Measurements from ENCODE around the gene ANTXR1.

ANTXR1 gene

DNA sequence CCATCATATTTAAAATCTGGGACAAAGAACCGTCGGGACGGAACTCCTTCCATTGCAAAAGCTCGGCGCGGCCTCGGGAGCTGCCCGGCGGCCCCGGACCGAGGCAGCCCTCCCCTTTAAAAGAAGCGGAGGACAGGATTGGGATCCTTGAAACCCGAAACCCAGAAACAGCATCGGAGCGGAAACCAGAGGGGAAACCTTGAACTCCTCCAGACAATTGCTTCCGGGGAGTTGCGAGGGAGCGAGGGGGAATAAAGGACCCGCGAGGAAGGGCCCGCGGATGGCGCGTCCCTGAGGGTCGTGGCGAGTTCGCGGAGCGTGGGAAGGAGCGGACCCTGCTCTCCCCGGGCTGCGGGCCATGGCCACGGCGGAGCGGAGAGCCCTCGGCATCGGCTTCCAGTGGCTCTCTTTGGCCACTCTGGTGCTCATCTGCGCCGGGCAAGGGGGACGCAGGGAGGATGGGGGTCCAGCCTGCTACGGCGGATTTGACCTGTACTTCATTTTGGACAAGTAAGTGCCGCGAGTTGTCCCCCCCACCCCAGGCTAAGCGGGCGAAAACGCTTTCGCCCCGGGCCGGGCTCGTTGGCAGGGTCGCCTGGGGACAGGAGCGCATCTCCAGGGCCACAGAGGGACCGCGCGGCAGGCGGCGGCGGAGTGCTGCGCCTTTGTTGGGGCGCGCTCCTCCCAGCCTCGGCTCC lies at the start of gene ANTXR1:
TSS of gene ANTXR1 (plus strand) at position 38 of the 698 bp plus-strand sequence. CDS start at position 359, 321 bp downstream.
- DNase-seq: peak in 33 of 56 donors; percentile 16 to 73 (median 51)

DNA sequence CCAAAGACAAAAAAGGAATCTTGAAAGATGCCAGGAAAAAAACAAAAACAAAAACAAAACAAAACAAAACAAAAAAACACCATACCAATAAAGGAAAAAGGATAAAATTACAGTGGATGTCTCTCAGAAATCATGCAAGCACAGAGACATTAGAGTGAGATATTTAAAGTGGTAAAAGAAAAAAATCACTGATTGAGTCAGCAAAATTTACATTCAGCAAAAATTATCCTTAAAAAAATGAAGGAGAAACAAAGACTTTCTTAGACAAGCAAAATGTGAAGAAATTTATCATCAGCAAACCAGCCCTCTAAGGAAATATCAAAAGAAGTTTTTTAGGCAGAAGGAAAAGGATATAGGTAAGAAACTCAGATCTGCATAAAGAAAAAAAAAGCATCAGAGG lies 48.7 kb upstream of the ANTXR1 start:
- no peak for DNase-seq

DNA sequence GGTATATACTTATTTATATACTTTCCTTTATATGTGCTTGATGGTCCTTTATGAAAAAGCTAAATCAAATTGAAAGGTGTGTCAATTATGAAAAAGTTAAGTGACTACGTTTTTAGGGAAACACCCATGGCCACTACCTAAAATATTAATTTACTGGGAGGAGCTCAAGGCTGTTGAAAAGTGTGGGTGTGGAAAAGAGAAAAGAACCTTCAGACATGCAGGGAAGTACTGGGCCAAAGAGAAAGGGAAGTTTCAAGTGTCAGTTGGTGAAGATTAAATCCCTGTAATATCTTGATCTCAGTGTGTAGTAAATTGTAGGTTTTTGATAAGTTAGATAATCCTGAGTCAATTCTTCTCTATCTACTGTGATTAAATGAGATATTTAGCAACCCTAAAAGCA lies 44.8 kb upstream of the ANTXR1 start:
- no peak for DNase-seq

DNA sequence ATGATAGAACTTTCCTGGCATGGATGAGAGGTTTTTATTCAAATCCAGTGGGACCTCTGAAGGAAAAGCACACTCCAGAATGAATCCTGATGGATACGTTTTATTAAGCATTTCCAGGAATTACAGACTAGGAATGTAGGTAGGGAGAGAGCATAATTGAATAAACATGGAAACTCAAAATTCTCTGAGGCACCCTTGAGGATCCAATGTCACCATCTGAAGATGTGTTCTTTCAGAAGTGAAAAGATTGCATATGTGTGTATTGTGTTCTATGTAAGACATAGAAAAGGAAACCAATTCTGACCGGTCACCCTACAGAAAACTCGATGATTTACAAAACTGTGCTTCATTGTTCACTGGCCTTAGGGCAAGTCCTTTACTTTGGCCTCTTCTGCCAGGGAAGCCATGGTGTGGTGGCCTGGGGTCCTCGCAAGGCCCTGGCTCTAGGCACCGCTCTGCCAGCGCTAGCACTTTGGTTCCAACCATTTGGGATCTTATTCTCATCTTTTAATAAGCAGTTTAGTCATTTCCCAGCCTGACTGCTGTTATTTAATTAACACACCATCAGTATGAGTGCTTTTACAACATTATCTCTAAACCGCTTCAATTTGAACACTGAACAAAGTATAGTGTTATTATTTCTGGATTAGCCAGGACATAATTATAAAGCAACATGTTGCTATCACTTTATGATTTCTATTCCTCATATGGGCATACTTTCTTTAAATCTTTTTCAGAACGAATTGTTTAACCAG lies 43.1 kb upstream of the ANTXR1 start:
- no peak for DNase-seq

DNA sequence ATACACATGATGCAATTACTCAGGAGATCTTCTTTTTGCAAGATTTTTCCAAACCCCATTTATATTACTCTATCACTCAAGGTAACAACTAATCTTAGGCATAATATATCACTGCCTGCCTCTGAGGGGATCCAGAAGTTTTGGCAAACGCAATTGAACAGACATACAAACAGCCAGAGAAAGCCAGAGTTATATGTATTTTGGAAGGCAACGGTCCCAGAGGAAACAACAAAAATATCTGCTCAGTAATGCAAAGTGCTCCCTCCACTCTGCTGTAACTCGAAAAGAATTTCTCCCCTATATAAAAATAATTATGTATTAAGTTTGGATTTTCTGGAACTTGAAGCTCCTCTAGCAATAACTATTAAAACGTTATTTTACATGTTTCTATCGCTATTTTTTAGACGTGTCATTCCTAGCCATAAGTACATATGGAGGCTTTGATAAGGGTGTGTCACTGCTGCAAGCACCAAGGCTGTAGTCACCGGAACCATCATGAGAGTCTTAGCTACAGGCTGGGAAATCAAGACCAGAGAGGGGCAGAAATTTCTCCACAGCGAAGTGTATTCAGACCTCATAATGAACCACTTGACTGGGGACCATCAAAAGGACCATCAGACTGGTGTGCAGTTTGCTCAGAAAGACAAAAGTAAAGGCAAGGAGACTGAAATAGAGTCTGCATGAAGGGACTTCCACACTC lies 42.3 kb upstream of the ANTXR1 start:
- DNase-seq: no peak

DNA sequence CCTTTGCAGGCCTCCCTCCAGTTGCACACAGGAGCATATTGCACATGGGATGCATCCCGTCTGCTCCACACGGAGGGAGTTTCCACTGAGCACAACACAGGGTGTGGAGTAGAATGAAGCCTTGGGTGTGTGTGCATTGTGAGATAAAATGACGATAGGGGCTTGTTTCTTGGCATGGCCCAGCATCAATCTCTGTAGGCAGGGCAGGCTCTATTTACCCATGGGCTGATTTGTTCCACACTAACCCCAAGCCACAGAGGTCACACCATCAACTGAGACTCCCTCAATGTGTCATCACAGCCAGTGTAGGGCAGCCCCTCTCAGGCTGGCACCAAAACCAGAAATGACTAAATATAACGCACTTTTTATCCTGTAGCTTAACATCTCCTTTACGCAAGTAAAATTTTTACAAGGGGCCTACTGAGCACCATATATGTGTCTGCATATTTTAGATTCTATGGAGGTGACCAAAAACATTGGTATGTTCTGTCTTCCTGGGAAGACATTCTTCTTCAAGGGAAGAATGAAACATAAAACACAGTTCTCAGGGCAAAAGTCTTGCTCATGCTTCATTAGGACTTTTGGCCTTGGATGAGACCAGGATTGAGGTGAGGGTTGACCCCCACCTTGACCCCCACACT lies 41.3 kb upstream of the ANTXR1 start:
- DNase-seq: no peak

DNA sequence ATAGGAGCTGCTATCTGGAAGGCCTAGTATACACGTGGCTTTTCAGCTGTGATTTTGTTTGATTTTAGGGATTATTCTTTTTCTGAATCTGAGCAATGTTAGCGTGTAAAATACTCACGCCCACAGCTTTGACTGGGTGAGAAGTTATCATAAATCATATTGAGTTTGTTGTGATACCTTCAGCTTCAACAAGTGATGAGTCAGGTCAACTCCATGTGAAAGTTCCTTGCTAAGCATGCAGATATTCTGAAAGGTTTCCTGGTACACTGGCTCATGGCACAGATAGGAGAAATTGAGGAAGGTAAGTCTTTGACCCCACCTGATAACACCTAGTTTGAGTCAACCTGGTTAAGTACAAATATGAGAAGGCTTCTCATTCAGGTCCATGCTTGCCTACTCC lies 38.7 kb upstream of the ANTXR1 start, which contains the start of gene GKN1:
TSS of gene GKN1 (plus strand) at position 386 of the 400 bp plus-strand sequence. CDS start 42 bp downstream, outside the sequence.
- DNase-seq: no peak

DNA sequence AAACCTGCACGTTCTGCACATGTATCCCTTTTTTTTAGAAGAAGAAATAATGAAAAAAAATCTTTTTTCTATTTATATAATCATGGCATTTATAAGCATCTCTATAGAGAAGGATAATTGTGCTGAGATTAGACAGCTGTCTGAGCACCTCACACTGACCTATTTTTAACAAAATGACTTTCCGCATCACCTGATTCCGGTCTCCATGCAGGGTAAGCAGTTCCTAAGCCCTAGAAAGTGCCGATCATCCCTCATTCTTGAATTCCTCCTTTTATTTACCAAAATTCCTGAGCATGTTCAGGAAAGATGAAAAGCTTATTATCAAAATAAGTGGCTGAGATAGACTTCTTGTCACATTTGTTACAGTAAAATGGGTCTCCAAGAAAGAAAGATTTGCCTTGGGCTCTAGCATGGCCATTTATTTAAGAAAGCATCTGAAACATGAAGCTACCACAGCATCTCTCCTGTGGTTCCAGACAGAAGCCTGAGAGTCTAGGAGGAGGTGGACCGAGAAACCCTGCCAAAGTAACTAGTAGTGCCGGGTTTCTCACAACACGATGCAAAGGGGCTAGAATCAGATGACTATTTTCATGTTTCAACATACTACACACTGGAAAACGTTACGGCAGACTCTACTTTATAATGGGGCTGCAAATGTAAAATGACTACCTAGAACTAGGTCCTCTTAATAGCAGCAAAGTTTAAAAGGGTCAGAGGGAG lies 37.9 kb upstream of the ANTXR1 start:
- no peak for DNase-seq

DNA sequence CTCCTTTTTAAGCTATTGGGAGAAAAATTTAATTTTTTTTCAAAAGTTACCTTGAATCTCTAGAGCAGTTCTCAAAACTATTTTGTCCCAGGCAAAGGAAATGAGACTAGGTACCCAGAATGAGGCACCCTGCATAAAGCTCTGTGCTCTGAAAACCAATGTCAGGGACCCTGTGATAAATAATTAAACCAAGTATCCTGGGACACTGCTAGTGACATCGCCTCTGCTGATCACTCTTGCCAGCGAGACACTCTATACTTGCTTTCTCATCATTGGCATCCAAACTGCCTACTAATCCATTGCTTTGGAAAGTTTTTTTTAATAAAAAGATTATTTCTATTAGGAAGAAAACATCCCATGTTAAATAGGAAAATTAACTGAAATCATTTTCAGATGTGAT lies 37.1 kb upstream of the ANTXR1 start:
- DNase-seq: no peak

DNA sequence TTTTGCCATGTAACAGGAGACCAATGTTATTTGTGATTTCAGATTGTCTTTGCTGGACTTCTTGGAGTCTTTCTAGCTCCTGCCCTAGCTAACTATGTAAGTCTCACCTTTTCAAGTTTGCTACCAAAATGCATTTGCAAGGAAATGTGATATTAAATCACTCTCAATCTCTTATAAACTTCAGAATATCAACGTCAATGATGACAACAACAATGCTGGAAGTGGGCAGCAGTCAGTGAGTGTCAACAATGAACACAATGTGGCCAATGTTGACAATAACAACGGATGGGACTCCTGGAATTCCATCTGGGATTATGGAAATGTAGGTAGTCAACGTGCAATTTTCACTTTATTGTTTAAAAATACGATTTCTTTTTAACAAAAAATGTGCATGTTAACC lies 35.5 kb upstream of the ANTXR1 start:
- no peak for DNase-seq

DNA sequence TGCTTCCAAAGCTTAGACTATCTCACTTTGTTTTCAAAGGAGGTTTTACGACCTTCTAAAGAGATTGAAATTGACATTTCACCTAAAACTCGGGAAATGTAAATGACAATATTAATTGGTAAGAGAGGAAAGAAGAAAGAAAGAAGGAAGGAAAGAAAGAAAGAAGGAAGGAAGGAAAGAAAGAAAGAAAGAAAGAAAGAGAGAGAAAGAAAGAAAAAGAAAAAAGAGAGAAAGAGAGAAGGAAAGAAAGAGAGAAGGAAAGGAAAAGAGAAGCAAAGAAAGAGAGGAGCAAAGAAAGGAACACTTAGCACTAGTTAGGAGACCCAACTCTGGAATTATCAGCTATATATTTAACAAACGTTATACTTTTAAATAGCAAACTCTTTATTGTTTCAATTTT lies 34.9 kb upstream of the ANTXR1 start:
- no peak for DNase-seq

DNA sequence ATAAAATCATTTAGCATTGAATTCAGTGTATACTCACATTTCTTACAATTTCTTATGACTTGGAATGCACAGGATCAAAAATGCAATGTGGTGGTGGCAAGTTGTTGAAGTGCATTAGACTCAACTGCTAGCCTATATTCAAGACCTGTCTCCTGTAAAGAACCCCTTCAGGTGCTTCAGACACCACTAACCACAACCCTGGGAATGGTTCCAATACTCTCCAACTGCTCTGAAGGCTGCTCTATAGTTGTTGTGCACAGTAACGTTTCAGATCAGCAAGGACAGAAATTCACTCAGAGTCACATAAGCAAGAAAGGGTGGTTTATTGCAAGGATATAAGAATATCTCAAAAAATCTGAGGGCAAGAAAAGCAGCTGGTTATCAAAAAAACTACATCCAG lies 32.0 kb upstream of the ANTXR1 start:
- DNase-seq: no peak

DNA sequence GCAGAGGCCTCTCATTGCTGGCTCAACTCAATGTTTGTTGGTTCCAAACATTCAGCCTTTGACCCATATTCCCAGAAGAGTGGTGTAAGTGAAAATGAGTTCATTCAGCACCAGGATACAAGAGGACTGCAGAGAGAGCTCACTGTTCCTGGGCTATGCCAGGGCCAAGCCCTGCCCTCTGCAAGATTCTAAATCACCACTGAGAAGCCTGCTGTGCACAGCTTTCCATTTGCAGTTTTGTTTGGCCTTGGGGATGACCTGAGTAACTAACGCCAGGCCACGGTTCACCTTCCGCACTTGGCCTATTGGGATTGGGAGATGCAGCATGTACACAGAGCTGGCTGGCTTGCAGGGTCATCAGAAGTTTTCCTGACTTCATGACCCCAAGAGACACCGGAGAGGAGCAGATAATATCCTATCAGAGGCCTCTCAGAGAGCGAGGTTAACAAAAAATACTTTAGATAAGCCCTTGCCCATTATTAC lies 25.9 kb upstream of the ANTXR1 start:
- DNase-seq: peak in 3 of 56 donors; percentile 5 to 12 (median 7)

DNA sequence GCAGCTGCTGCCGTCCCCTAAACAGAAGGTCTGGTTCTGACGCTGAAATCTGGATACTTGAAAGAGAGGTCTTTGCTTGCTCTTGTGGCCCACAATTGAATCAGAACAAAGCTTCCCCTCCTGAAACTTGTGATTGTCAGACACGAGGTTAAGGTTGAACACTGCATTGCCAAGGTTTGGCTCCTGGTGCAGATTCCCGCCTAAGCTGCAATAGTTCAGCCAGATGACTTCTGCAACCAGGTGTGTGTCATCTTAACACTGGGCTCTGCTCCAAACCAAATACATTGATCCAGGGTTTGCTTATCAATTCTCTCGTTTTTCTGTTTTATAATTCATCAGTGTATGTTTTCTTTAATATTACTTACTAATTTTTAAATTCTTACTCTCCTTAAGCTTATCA lies 23.9 kb upstream of the ANTXR1 start:
- DNase-seq: no peak

DNA sequence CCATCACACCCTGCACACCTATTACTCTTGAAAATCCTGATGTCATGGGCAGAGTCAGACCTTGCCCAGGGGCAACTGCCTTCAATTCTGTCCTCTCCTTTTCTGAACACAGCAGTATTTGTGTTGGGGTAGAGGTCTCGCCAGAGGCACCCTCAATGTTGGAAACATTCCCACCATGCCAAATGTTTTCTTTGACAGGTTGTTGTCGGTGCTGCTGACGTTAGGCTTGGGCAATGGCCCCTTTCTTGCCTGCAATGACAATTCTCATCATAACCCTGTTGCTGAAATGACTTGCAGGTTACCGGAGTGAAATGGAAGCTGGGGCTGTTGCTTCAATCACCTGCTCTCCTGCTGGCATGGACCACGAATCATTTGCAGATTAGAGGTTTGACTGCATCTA lies 20.6 kb upstream of the ANTXR1 start:
- DNase-seq: no peak

DNA sequence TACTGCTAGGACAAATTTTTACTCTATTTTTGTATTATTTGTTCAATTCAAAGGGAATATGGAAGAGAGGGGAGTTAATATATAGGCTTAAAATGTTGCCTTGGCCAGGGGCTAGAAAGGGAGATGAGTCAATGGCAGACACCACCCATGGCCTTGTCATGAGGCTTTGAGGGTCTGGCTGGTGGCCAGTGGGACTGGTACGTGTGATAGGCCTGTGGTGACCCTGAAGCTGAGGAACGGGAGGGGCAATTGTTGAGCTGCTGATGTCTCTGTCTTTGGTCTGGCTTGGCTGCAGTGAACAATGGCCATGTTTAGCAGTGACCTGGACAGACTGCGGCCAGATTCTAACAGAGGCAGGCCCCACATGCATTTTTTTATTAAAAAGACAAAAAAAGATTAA lies 20.0 kb upstream of the ANTXR1 start:
- DNase-seq: peak in 1 of 56 donors; percentile 15

DNA sequence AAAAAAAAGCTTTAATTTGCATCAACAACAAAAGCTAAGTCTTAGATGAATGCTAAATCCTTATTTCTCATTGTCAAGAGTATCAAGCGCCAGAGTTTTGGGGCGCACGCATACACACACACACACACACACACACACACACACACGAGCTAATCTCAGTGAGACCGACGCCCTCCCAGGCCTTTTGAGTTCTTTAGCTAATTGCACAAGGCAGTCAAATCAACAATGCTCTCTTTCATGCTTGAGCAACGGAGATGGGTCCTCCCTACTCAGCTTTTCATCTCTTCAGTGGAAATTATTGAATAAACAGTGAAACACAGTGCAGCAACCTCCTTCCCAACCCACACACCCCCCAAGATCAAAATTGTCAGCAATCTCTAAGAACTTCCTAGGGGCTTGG lies 19.3 kb upstream of the ANTXR1 start:
- no peak for DNase-seq

DNA sequence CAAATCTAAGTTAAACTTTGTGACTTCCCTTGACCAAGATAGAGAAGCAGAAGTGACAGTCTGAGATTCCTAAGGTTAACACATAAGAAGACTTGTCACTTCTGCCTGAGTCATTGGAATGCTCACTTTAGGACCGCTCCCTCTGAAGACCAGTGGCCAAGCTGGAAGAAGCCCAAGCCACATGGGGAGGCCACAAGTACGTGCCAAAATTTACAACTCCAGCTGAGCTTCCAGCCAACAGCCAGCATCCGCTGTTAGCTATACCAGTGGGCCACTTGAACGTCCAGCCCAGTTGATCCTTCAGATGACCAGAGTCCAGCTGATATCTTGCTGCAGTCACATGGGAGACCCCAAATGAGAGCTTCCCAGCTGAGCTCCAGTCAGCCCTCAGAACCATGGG lies 18.1 kb upstream of the ANTXR1 start:
- DNase-seq: no peak

DNA sequence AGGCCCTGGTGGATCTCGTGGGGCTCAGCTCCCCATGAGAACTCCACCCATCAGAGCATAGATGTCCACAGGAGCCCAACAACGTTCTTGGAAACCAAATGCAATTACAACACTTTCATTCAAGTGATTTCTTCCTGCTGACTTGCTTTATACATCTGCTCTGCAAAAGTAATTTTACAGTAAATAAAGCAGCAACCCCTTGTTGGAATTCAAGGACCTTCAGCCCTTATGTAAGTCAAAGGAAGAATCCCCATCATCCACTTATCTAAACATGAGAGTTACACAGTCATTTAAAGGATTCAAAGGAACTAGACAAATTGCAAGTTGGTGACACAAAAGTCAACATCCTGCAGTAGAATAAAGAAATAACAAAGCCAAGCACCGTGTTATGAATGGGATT lies 17.1 kb upstream of the ANTXR1 start:
- no peak for DNase-seq

DNA sequence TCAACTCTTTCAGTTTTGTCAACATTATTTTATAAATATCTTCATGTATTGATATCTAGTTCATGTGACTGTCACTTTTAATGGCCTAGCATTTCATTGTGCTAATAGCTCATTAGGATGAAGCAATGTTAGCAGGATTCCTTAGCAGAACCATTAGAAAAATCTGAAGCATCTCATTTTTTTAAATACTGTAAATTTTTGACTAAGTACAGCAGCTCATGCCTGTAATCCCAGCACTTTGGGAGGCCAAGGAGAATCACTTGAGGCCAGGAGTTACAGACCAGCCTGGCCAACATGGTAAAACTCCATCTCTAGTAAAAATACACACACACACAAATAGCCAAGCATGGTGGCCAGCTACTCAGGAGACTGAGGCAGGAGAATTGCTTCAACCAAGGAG lies 15.6 kb upstream of the ANTXR1 start:
- no peak for DNase-seq

DNA sequence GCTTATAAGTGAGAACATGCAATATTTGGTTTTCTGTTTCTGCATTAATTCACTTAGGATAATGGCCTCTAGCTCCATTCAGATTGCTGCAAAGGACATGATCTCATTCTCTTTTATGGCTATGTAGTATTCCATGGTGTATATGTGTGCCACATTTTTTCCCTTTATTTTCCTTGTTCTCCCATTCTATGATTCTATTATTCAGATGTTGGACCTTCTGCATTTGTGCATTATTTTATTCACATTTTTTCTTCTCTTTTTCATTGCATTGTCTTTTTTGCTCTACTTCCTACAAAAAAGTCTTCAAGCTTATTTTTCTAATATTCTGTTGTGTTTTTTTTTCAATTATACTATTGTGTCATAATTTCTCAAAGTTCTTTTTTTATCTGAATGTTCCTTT lies 11.1 kb upstream of the ANTXR1 start:
- no peak for DNase-seq
